HG03442 (cell line): ENCODE results near the gene ABCB8.
"Not testable (repeated sequence)": the region's sequence is repeated elsewhere in the genome, so short reads cannot be mapped to it uniquely, and the experiment has no call there.

Experiments
- ATAC-seq: cut with Tn5 transposase; IDR thresholded peaks from one replicate; pipeline ENCODE4 v1.9.1; 2021; ENCODE audit warnings: mild to moderate bottlenecking, moderate library complexity; ENCODE audit not compliant: unreplicated experiment

ABCB8 gene

GRCh38 chr7:150997817-150998216 is 30.4 kb upstream of the ABCB8 start:
- ATAC-seq = no peak

GRCh38 chr7:150998341-150998740 is 29.9 kb upstream of the ABCB8 start:
- ATAC-seq = no peak

GRCh38 chr7:150999001-150999400 is 29.2 kb upstream of the ABCB8 start:
- no peak for ATAC-seq

- ATAC-seq = no peak
Measured at GRCh38 chr7:150999497-151000230, 28.6 kb upstream of the ABCB8 start.

GRCh38 chr7:151000897-151001495 is 27.3 kb upstream of the ABCB8 start:
- no peak for ATAC-seq

- ATAC-seq = no peak
Measured at GRCh38 chr7:151001546-151001945, 26.7 kb upstream of the ABCB8 start.

- ATAC-seq = no peak
Measured at GRCh38 chr7:151003572-151003971, 24.7 kb upstream of the ABCB8 start.

- ATAC-seq = no peak
Measured at GRCh38 chr7:151005566-151005965, 22.7 kb upstream of the ABCB8 start.

- no peak for ATAC-seq
Measured at GRCh38 chr7:151006590-151007300, 21.5 kb upstream of the ABCB8 start.

- ATAC-seq = no peak
Measured at GRCh38 chr7:151007469-151007898, 20.8 kb upstream of the ABCB8 start.

- no peak for ATAC-seq
Measured at GRCh38 chr7:151008143-151008510, 20.1 kb upstream of the ABCB8 start.

GRCh38 chr7:151008511-151009323 is 19.5 kb upstream of the ABCB8 start:
- ATAC-seq = peak; percentile 83

- no peak for ATAC-seq
Measured at GRCh38 chr7:151009327-151010036, 18.8 kb upstream of the ABCB8 start.

GRCh38 chr7:151010037-151010306 is 18.3 kb upstream of the ABCB8 start:
- no peak for ATAC-seq

GRCh38 chr7:151010307-151011096 is 17.7 kb upstream of the ABCB8 start:
- ATAC-seq = no peak

- no peak for ATAC-seq
Measured at GRCh38 chr7:151011097-151011409, 17.2 kb upstream of the ABCB8 start.

GRCh38 chr7:151011616-151012015 is 16.6 kb upstream of the ABCB8 start:
- not testable (repeated sequence) for ATAC-seq

GRCh38 chr7:151012031-151012692 is 16.1 kb upstream of the ABCB8 start:
- ATAC-seq = no peak

GRCh38 chr7:151012911-151013347 is 15.3 kb upstream of the ABCB8 start:
- ATAC-seq = no peak

- ATAC-seq = no peak
Measured at GRCh38 chr7:151013356-151013732, 14.9 kb upstream of the ABCB8 start.
